Measurements from ENCODE around the gene SRD5A1.

DNA sequence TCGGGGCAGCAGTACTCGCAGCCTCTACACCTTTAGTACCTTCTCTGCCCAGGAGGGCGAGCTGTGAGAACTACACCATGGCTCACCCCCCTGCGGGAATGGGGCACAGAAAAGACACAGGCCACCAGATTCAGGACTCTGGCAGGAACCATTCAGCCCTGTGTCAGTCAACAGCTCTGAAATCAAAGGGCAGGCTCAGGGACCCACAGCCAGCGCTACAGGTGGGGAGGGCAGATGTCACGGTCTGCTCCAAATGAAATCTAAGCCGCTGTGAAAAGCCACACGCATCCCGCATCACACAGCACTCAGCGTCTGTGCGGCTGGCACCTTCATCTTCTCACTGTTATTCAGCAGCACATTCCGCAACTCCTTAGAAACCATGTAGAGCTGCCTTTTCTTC lies 28.3 kb upstream of the SRD5A1 start:
- TF ChIP-seq, protein P1, sequence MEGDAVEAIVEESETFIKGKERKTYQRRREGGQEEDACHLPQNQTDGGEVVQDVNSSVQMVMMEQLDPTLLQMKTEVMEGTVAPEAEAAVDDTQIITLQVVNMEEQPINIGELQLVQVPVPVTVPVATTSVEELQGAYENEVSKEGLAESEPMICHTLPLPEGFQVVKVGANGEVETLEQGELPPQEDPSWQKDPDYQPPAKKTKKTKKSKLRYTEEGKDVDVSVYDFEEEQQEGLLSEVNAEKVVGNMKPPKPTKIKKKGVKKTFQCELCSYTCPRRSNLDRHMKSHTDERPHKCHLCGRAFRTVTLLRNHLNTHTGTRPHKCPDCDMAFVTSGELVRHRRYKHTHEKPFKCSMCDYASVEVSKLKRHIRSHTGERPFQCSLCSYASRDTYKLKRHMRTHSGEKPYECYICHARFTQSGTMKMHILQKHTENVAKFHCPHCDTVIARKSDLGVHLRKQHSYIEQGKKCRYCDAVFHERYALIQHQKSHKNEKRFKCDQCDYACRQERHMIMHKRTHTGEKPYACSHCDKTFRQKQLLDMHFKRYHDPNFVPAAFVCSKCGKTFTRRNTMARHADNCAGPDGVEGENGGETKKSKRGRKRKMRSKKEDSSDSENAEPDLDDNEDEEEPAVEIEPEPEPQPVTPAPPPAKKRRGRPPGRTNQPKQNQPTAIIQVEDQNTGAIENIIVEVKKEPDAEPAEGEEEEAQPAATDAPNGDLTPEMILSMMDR (IDR thresholded peaks at IDR 0.05 in 2 of 3, conservative IDR thresholded peaks at IDR 0.05 in 1 of 3; ENCODE audit: borderline replicate concordance in 1 of 3, insufficient read depth in 1 of 3, low read depth in 2 of 3, low read length in 2 of 3), result no peak
- TF ChIP-seq TCF7L2 (IDR thresholded peaks at IDR 0.05; ENCODE audit: borderline replicate concordance, extremely low read depth, insufficient read depth, insufficient read length) (no peak), EZH2 (IDR thresholded peaks at IDR 0.05) (no peak), SRF (IDR thresholded peaks at IDR 0.05; ENCODE audit: low read depth) (no peak), POLR2A (IDR thresholded peaks at IDR 0.05; ENCODE audit: borderline replicate concordance, extremely low read depth, insufficient read depth, insufficient read length) (no peak), EZH2phosphoT487 (IDR thresholded peaks at IDR 0.05; ENCODE audit: borderline replicate concordance) (no peak), CEBPB (IDR thresholded peaks at IDR 0.05; ENCODE audit: low read depth) (no peak), POLR2AphosphoS5 (IDR thresholded peaks at IDR 0.05; ENCODE audit: low read depth, low read length) (no peak), ZNF274 (IDR thresholded peaks at IDR 0.05; ENCODE audit: low read depth, low read length) (no peak), YY1 (IDR thresholded peaks at IDR 0.05; ENCODE audit: extremely low read depth, insufficient replicate concordance, low read depth, low read length) (no peak), EGR1 (IDR thresholded peaks at IDR 0.05; ENCODE audit: low read depth) (no peak), JUND (IDR thresholded peaks at IDR 0.05) (no peak), FOSL1 (IDR thresholded peaks at IDR 0.05; ENCODE audit: low read depth) (no peak)
- TF ChIP-seq, protein P2, sequence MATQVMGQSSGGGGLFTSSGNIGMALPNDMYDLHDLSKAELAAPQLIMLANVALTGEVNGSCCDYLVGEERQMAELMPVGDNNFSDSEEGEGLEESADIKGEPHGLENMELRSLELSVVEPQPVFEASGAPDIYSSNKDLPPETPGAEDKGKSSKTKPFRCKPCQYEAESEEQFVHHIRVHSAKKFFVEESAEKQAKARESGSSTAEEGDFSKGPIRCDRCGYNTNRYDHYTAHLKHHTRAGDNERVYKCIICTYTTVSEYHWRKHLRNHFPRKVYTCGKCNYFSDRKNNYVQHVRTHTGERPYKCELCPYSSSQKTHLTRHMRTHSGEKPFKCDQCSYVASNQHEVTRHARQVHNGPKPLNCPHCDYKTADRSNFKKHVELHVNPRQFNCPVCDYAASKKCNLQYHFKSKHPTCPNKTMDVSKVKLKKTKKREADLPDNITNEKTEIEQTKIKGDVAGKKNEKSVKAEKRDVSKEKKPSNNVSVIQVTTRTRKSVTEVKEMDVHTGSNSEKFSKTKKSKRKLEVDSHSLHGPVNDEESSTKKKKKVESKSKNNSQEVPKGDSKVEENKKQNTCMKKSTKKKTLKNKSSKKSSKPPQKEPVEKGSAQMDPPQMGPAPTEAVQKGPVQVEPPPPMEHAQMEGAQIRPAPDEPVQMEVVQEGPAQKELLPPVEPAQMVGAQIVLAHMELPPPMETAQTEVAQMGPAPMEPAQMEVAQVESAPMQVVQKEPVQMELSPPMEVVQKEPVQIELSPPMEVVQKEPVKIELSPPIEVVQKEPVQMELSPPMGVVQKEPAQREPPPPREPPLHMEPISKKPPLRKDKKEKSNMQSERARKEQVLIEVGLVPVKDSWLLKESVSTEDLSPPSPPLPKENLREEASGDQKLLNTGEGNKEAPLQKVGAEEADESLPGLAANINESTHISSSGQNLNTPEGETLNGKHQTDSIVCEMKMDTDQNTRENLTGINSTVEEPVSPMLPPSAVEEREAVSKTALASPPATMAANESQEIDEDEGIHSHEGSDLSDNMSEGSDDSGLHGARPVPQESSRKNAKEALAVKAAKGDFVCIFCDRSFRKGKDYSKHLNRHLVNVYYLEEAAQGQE (IDR thresholded peaks at IDR 0.05; ENCODE audit: low read depth), result no peak

Data from HCT116 (cell line).